Endothelial cell of umbilical vein (primary cell): Measurements from ENCODE around the gene CD101. TPM values are rescaled to one million over a fixed set of nuclear protein-coding genes. Genes with fewer than 3 reads are reported as not detected.

ENCODE experiments used
- BruUV-seq: library from RNA; stranded (reverse); fragments of 400-500 nt; replicated peaks from 2 replicates; lab custom pipeline; 2021; lab: Mats Ljungman, UMichigan
- CTCF ChIA-PET: fragments of 300-600, 350-600 bp; sonication (Branson Sonifier 250); formaldehyde crosslinking; loops from one replicate; lab custom pipeline; 2021; ENCODE audit warnings: antibody characterized with exemption, inconsistent platforms; lab: Charles Lee
- POLR2A ChIA-PET: fragments of 300-600, 350-600 bp; sonication (Branson Sonifier 250); formaldehyde crosslinking; loops from one replicate; lab custom pipeline; 2021; ENCODE audit warnings: antibody characterized with exemption, inconsistent platforms; lab: Charles Lee
- DNase-seq: peaks from one replicate; pipeline ENCODE4 v3.0.0-alpha.2; 2011; ENCODE audit warnings: low read depth, low spot score
- FAIRE-seq: peaks from 2 replicates; lab custom pipeline; 2011; peaks lifted over from hg19 to GRCh38; lab: Jason Lieb, UNC
- H2AFZ ChIP-seq: 2 replicates; pipeline ENCODE4 v1.6.0; 2012; ENCODE audit warnings: low read depth, low read length, control low read depth, inconsistent platforms
- H3K27ac ChIP-seq: 2 replicates; pipeline ENCODE4 v1.5.1; 2011; ENCODE audit warnings: low read depth, mild to moderate bottlenecking, control low read depth, low read length, moderate library complexity; ENCODE audit not compliant: insufficient read depth
- H3K27me3 ChIP-seq, 2 experiments: 2 replicates each; pipeline versions ENCODE4 v1.6.0 to v1.6.1; 2011; ENCODE audit warnings: low read length in 2 of 2, mixed read lengths in 1 of 2; ENCODE audit not compliant: control insufficient read depth in 2 of 2, insufficient read depth in 2 of 2
- H3K36me3 ChIP-seq, 2 experiments: 2 replicates in 1 of 2; 3 replicates in 1 of 2; pipeline ENCODE4 v1.5.1; 2011; ENCODE audit warnings: low read length in 2 of 2, mild to moderate bottlenecking in 1 of 2, moderate library complexity in 1 of 2; ENCODE audit not compliant: control insufficient read depth in 2 of 2, insufficient read depth in 2 of 2; ENCODE audit errors: extremely low read depth in 1 of 2
- H3K4me1 ChIP-seq: 3 replicates; pipeline ENCODE4 v1.5.1; 2011; ENCODE audit warnings: mild to moderate bottlenecking, low read length; ENCODE audit not compliant: control insufficient read depth, insufficient read depth; ENCODE audit errors: extremely low read depth
- H3K4me2 ChIP-seq: 2 replicates; pipeline ENCODE4 v1.6.1; 2011; ENCODE audit warnings: low read length, control low read depth, mixed read lengths; ENCODE audit not compliant: insufficient read depth
- H3K4me3 ChIP-seq, 3 experiments: fragments of 200-600 bp in 1 of 3; sonication (generic), shearing (Covaris generic) in 1 of 3; replicated peaks in 1 of 3; 2 replicates each; pipeline ENCODE4 v1.5.1; 2011 to 2016; ENCODE audit warnings: control low read depth in 3 of 3, low read length in 3 of 3, mild to moderate bottlenecking in 2 of 3, inconsistent platforms in 1 of 3, low read depth in 1 of 3, moderate library complexity in 1 of 3; ENCODE audit not compliant: insufficient read depth in 1 of 3
- H3K79me2 ChIP-seq: 2 replicates; pipeline ENCODE4 v1.6.0; 2012; ENCODE audit warnings: low read length, inconsistent platforms; ENCODE audit not compliant: control insufficient read depth, insufficient read depth
- H3K9ac ChIP-seq: replicated peaks from 2 replicates; pipeline ENCODE3; 2011; ENCODE audit warnings: low read length, control low read depth; ENCODE audit not compliant: insufficient read depth; ENCODE audit errors: extremely low read depth
- H3K9me1 ChIP-seq: replicated peaks from 3 replicates; pipeline ENCODE4 v1.6.0; 2011; ENCODE audit warnings: mild to moderate bottlenecking, low read length; ENCODE audit not compliant: control insufficient read depth, insufficient read depth; ENCODE audit errors: extremely low read depth
- H3K9me3 ChIP-seq: replicated peaks from 2 replicates; pipeline ENCODE4 v1.5.1; 2012; ENCODE audit warnings: low read length, inconsistent platforms; ENCODE audit not compliant: control insufficient read depth, insufficient read depth
- H4K20me1 ChIP-seq: replicated peaks from 2 replicates; pipeline ENCODE3; 2011; ENCODE audit warnings: mild to moderate bottlenecking, low read length; ENCODE audit not compliant: control insufficient read depth, insufficient read depth; ENCODE audit errors: extremely low read depth
- EZH2 ChIP-seq: IDR thresholded peaks from 2 replicates; pipeline ENCODE4 v1.6.1; 2012; ENCODE audit warnings: borderline replicate concordance, low read depth, mild to moderate bottlenecking, moderate library complexity, low read length, inconsistent platforms; ENCODE audit not compliant: severe bottlenecking
- FOS ChIP-seq: IDR thresholded peaks from 2 replicates; pipeline ENCODE4 v1.6.1; 2011; ENCODE audit warnings: mild to moderate bottlenecking, low read length, moderate library complexity, borderline replicate concordance; ENCODE audit not compliant: insufficient read depth
- GATA2 ChIP-seq: IDR thresholded peaks from 2 replicates; pipeline ENCODE4 v1.7.0; 2011; ENCODE audit warnings: low read depth, mild to moderate bottlenecking, moderate library complexity, mixed read lengths, low read length; ENCODE audit not compliant: insufficient read length, insufficient read depth
- JUN ChIP-seq: IDR thresholded peaks from 2 replicates; pipeline ENCODE4 v1.6.1; 2011; ENCODE audit warnings: borderline replicate concordance, low read depth; ENCODE audit not compliant: insufficient read length, insufficient read depth
- MYC ChIP-seq: IDR thresholded peaks from one replicate; pipeline ENCODE4 v1.6.1; 2011; ENCODE audit warnings: mild to moderate bottlenecking, low read depth, low read length
- POLR2A ChIP-seq: IDR thresholded peaks from 2 replicates; pipeline ENCODE4 v1.6.1; 2012; ENCODE audit warnings: low read depth, mild to moderate bottlenecking, control low read depth, low read length
- POLR2AphosphoS5 ChIP-seq: IDR thresholded peaks from 2 replicates; pipeline ENCODE4 v1.6.1; 2012; ENCODE audit warnings: low read depth, mild to moderate bottlenecking, control low read depth, low read length, moderate library complexity; ENCODE audit not compliant: insufficient read depth
- dilution Hi-C: fragments of 300-500 bp; cut with MboI; formaldehyde crosslinking; loops from one replicate; pipeline ENCODE4 v1.15.0; 2019; ENCODE audit warnings: low sequenced_read_pairs; ENCODE audit not compliant: extremely low pct_ligation_motif_present
- intact Hi-C: fragments of 100-400 bp; cut with micrococcal nuclease; formaldehyde crosslinking; loops from one replicate; pipeline ENCODE4 v1.10.0; 2022
- polyA plus RNA-seq, 4 experiments: library from polyadenylated mRNA; depleted of rRNA in 3 of 4; stranded (reverse) in 3 of 4; unstranded in 1 of 4; fragments of >200 nt; gene quantifications; 2 replicates each; pipeline versions ENCODE4 v1.2.1 to v1.2.3, GENCODE V29; 2011 to 2012; ENCODE audit warnings: missing spikeins in 1 of 4
- total RNA-seq: library from RNA; stranded (reverse); gene quantifications from 2 replicates; pipeline ENCODE4 v1.2.3, GENCODE V29; 2021
- TF ChIP-seq, protein P1 (sequence below): IDR thresholded peaks from 2 replicates; pipeline ENCODE4 v1.6.1; 2011; ENCODE audit not compliant: insufficient read depth, insufficient read length
- TF ChIP-seq, protein P2 (sequence below), 2 donors: IDR thresholded peaks; 1 replicate in 1 of 2; 2 replicates in 1 of 2; pipeline ENCODE4 v1.5.1; 2011; ENCODE audit warnings: low read length in 2 of 2, mild to moderate bottlenecking in 2 of 2, moderate library complexity in 2 of 2, control low read depth in 1 of 2, inconsistent platforms in 1 of 2, low read depth in 1 of 2; ENCODE audit not compliant: insufficient read depth in 1 of 2; ENCODE audit errors: extremely low read depth in 1 of 2

The CD101 gene
- total and polyA plus RNA-seq, 2 donors (not counting 3 experiments of a cell fraction or from before 2014, with no cell fraction given), result 0.04 to 0.97 TPM

- H3K4me3 ChIP-seq, result no peak overlapping the region
- H3K4me2 ChIP-seq, result no peak overlapping the region
- POLR2A ChIA-PET, result no interaction called here
- no peaks in the 10 kb centered on the region for H3K4me1 ChIP-seq
- H3K9ac ChIP-seq, result no peak overlapping the region
- H3K9me3 ChIP-seq, result no peaks in the 10 kb centered on the region
- H3K27me3 ChIP-seq, result no peaks in the 10 kb centered on the region
- DNase-seq (no peak), FAIRE-seq (no peak)
- no peak overlapping the region for H3K27ac ChIP-seq
- no peaks in the 10 kb centered on the region for H3K79me2 ChIP-seq
- no peaks in the 10 kb centered on the region for H3K9me1 ChIP-seq
- CTCF ChIA-PET, result no interaction called here
- no peaks in the 10 kb centered on the region for H3K36me3 ChIP-seq
- TF ChIP-seq GATA2 (no peak), EZH2 (no peak), POLR2A (no peak), MYC (no peak), JUN (no peak), FOS (no peak), POLR2AphosphoS5 (no peak)
- TF ChIP-seq, protein P1, sequence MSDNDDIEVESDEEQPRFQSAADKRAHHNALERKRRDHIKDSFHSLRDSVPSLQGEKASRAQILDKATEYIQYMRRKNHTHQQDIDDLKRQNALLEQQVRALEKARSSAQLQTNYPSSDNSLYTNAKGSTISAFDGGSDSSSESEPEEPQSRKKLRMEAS, result no peak
- TF ChIP-seq, protein P2, sequence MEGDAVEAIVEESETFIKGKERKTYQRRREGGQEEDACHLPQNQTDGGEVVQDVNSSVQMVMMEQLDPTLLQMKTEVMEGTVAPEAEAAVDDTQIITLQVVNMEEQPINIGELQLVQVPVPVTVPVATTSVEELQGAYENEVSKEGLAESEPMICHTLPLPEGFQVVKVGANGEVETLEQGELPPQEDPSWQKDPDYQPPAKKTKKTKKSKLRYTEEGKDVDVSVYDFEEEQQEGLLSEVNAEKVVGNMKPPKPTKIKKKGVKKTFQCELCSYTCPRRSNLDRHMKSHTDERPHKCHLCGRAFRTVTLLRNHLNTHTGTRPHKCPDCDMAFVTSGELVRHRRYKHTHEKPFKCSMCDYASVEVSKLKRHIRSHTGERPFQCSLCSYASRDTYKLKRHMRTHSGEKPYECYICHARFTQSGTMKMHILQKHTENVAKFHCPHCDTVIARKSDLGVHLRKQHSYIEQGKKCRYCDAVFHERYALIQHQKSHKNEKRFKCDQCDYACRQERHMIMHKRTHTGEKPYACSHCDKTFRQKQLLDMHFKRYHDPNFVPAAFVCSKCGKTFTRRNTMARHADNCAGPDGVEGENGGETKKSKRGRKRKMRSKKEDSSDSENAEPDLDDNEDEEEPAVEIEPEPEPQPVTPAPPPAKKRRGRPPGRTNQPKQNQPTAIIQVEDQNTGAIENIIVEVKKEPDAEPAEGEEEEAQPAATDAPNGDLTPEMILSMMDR (IDR thresholded peaks at IDR 0.05; ENCODE audit: extremely low read depth in 1 of 2, insufficient read depth in 1 of 2, low read depth in 1 of 2, low read length in 2 of 2), result no peak
- dilution Hi-C loops (no loop called here), intact Hi-C loops (no loop called here)
- no TSS peak for BruUV-seq
- H2AFZ ChIP-seq, result no peak overlapping the region
- no peaks in the 10 kb centered on the region for H4K20me1 ChIP-seq
Measured at GRCh38 chr1:117013309-117013858, 11.8 kb downstream of the CD101 start.
